Measurements from ENCODE around the gene TRPM2. TPM values are rescaled to one million over a fixed set of nuclear protein-coding genes. Genes with fewer than 3 reads are reported as not detected.

The TRPM2 gene
- total RNA-seq, 6 experiments from 2014 or later, result 0.92 to 2.0 (median 1.2) TPM

GRCh38 chr21:44354775-44355771 is 1.7 kb downstream of the TRPM2 start:
- no peaks in the 10 kb centered on the region for H3K9me3 ChIP-seq
- peak overlapping the region in 1 of 3 donors; percentile 29 for H3K27ac ChIP-seq
- WGBS (ENCODE audit: insufficient coverage, low coverage, low lambda C conversion rate, missing lambda C conversion rate), result 64% methylated on average over 17 of the region's 24 CpGs
- DNase-seq (peak in 1 of 3 donors; percentile 58), ATAC-seq (peak in 1 of 4 donors; percentile 24)
- no peak for TF ChIP-seq CTCF (IDR thresholded peaks at IDR 0.05)
- no peak for TF ChIP-seq POLR2A (IDR thresholded peaks at IDR 0.05)
- peaks cover 0 to 10% (median 3%) of the 10 kb centered on the region in 4 donors for H3K4me1 ChIP-seq
- intact Hi-C loops (cut with DNase I), result no loop called here
- peaks cover 0 to 3% of the 10 kb centered on the region in 2 donors for H3K27me3 ChIP-seq
- no peak overlapping the region for H3K4me3 ChIP-seq
- no peaks in the 10 kb centered on the region for H3K36me3 ChIP-seq

DNA sequence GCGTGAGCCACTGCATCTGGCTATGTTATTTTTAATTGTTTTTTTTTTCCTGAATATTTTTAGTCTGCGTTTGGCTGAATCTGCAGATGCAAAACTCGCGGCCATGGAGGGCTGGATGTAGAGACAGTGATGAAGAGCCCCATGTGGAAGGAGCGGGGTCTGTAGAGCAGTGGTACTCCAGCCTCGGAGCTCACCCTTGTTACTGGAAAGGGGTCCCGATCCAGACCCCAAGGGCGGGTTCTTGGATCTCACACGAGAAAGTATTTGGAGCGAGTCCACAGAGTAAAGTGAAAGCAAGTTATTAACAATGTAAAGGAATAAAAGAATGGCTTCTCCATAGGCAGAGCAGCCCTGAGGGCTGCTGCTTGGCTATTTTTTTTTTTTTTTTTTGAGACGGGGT is 2.7 kb downstream of the TRPM2 start:
- ATAC-seq, result no peak
- no peak for DNase-seq
- no peak overlapping the region for H3K27ac ChIP-seq
- no peak for TF ChIP-seq CTCF (IDR thresholded peaks at IDR 0.05)
- TF ChIP-seq POLR2A (IDR thresholded peaks at IDR 0.05), result no peak
- no peak overlapping the region for H3K4me3 ChIP-seq
- peaks cover 0 to 10% (median 3%) of the 10 kb centered on the region in 4 donors for H3K4me1 ChIP-seq
- 84% methylated on average over 11 of the region's 11 CpGs for WGBS (ENCODE audit: insufficient coverage, low coverage, low lambda C conversion rate, missing lambda C conversion rate)
- intact Hi-C loops (cut with DNase I), result no loop called here
- no peaks in the 10 kb centered on the region for H3K36me3 ChIP-seq
- no peaks in the 10 kb centered on the region for H3K9me3 ChIP-seq
- H3K27me3 ChIP-seq, result peaks cover 0 to under 1% of the 10 kb centered on the region in 2 donors

DNA sequence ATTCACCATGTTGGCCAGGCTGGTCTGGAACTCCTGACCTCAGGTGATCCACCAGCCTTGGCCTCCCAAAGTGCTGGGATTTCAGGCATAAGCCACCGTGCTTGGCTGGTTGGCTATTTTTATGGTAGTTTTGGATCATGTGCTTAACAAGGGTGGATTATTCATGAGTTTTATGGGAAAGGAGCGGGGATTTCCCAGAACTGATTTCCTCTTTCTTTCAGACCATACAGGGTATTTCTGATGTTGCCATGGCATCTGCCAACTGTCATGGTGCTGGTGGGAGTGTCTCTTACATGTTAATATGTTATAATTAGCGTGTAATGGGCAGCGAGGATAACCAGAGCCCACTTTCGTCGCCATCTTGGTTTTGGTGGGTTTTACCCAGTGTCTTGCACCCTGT is 3.2 kb downstream of the TRPM2 start:
- Histone ChIP-seq H3K9me3 (no peaks in the 10 kb centered on the region), H3K36me3 (no peaks in the 10 kb centered on the region), H3K4me1 (peaks cover 0 to 10% (median 3%) of the 10 kb centered on the region in 4 donors), H3K27ac (no peak overlapping the region), H3K4me3 (no peak overlapping the region), H3K27me3 (no peaks in the 10 kb centered on the region)
- ATAC-seq (no peak), DNase-seq (no peak)
- TF ChIP-seq POLR2A (IDR thresholded peaks at IDR 0.05), result no peak
- TF ChIP-seq CTCF (IDR thresholded peaks at IDR 0.05), result no peak
- 78% methylated on average over 6 of the region's 6 CpGs for WGBS (ENCODE audit: insufficient coverage, low coverage, low lambda C conversion rate, missing lambda C conversion rate)
- intact Hi-C loops (cut with DNase I), result no loop called here

GRCh38 chr21:44357064-44357837 is 3.8 kb downstream of the TRPM2 start:
- no peaks in the 10 kb centered on the region for H3K27me3 ChIP-seq
- WGBS (ENCODE audit: insufficient coverage, low coverage, low lambda C conversion rate, missing lambda C conversion rate), result 63% methylated on average over 1 of the region's 21 CpGs
- no peak for TF ChIP-seq CTCF (IDR thresholded peaks at IDR 0.05)
- no peak for TF ChIP-seq POLR2A (IDR thresholded peaks at IDR 0.05)
- intact Hi-C loops (cut with DNase I), result no loop called here
- no peak overlapping the region for H3K27ac ChIP-seq
- H3K36me3 ChIP-seq, result no peaks in the 10 kb centered on the region
- H3K4me1 ChIP-seq, result peaks cover 0 to 10% (median 3%) of the 10 kb centered on the region in 4 donors
- DNase-seq, result peak in 1 of 3 donors; percentile 51
- H3K9me3 ChIP-seq, result no peaks in the 10 kb centered on the region
- no peak for ATAC-seq
- H3K4me3 ChIP-seq, result no peak overlapping the region
